MCF 10A (cell line): Measurements from ENCODE around the gene ANKAR. TPM values are rescaled to one million over a fixed set of nuclear protein-coding genes. Genes with fewer than 3 reads are reported as not detected.

Experiments used
- BruUV-seq: library from RNA; stranded (reverse); fragments of 400-500 nt; replicated peaks from 2 replicates; lab custom pipeline; 2021; lab: Mats Ljungman, UMichigan
- CTCF ChIA-PET: fragments of 300-600 bp; sonication (Branson Sonifier 250); formaldehyde crosslinking; extraction: SDS; loops from one replicate; lab custom pipeline; 2021; ENCODE audit warnings: antibody characterized with exemption, inconsistent platforms; lab: Yijun Ruan, JAX
- POLR2A ChIA-PET: fragments of 300-600, 350-650 bp; sonication (Branson Sonifier 250); formaldehyde crosslinking; extraction: SDS; loops from one replicate; lab custom pipeline; 2020; ENCODE audit warnings: antibody characterized with exemption, inconsistent platforms; lab: Yijun Ruan, JAX
- DNase-seq: peaks from one replicate; pipeline ENCODE4 v3.0.0-alpha.2; 2018; ENCODE audit not compliant: unreplicated experiment
- H3K27ac Mint-ChIP-seq: one replicate; pipeline ENCODE4 v1.8.0; 2022; ENCODE audit warnings: mild to moderate bottlenecking, low read depth, mixed read lengths; ENCODE audit not compliant: unreplicated experiment
- H3K27me3 Mint-ChIP-seq: one replicate; pipeline ENCODE4 v1.8.0; 2022; ENCODE audit warnings: mixed read lengths; ENCODE audit not compliant: insufficient read depth, unreplicated experiment
- H3K36me3 Mint-ChIP-seq: one replicate; pipeline ENCODE4 v1.8.0; 2022; ENCODE audit warnings: mild to moderate bottlenecking, moderate library complexity, mixed read lengths; ENCODE audit not compliant: insufficient read depth, unreplicated experiment
- H3K4me1 Mint-ChIP-seq: one replicate; pipeline ENCODE4 v1.8.0; 2022; ENCODE audit warnings: mixed read lengths; ENCODE audit not compliant: insufficient read depth, unreplicated experiment
- H3K4me3 Mint-ChIP-seq: one replicate; pipeline ENCODE4 v1.8.0; 2022; ENCODE audit warnings: mild to moderate bottlenecking, moderate library complexity, mixed read lengths; ENCODE audit not compliant: unreplicated experiment
- H3K9me3 Mint-ChIP-seq: one replicate; pipeline ENCODE4 v1.8.0; 2022; ENCODE audit warnings: mixed read lengths; ENCODE audit not compliant: unreplicated experiment
- CTCF ChIP-seq: fragments of 200-600 bp; IDR thresholded peaks from one replicate; pipeline ENCODE4 v1.8.0; 2022; ENCODE audit warnings: antibody characterized with exemption, mild to moderate bottlenecking; ENCODE audit not compliant: unreplicated experiment
- intact Hi-C: fragments of 100-400 bp; cut with micrococcal nuclease; formaldehyde crosslinking; loops from 2 replicates; pipeline ENCODE4 v1.14.1; 2022
- total RNA-seq: library from RNA; stranded (reverse); gene quantifications from 2 replicates; pipeline ENCODE4 v1.2.3, GENCODE V29; 2022

Gene ANKAR
- total RNA-seq, 1 experiment from 2014 or later, result 4.6 TPM

GRCh38 chr2:189628817-189629530 is 45.5 kb upstream of the ANKAR start:
- Mint-ChIP-seq H3K27ac (no peak overlapping the region), H3K27me3 (no peaks in the 10 kb centered on the region), H3K4me1 (no peaks in the 10 kb centered on the region), H3K36me3 (no peaks in the 10 kb centered on the region), H3K4me3 (no peak overlapping the region), H3K9me3 (no peaks in the 10 kb centered on the region)
- intact Hi-C loops, result no loop called here
- BruUV-seq, result no TSS peak
- ChIA-PET POLR2A (interaction anchor here (0.6 to 1.2 kb wide), 4 partner anchors 14 to 447 kb away, joined by 3 read pairs; no protein-coding TSS in a partner anchor), CTCF (interaction anchor here (0.7 to 1.3 kb wide), 4 partner anchors 13 to 145 kb away, joined by 3 to 4 read pairs (median 3); no protein-coding TSS in a partner anchor)
- no peak for TF ChIP-seq CTCF
- no peak for DNase-seq

GRCh38 chr2:189629531-189630453 is 44.7 kb upstream of the ANKAR start:
- DNase-seq, result no peak
- Mint-ChIP-seq H3K27me3 (no peaks in the 10 kb centered on the region), H3K27ac (no peak overlapping the region), H3K4me1 (no peaks in the 10 kb centered on the region), H3K36me3 (no peaks in the 10 kb centered on the region), H3K4me3 (no peak overlapping the region), H3K9me3 (no peaks in the 10 kb centered on the region)
- CTCF ChIA-PET, result interaction anchor here (0.6 to 0.7 kb wide), 3 partner anchors 74 to 1329 kb away, joined by 3 to 4 read pairs (median 3); no protein-coding TSS in a partner anchor
- no TSS peak for BruUV-seq
- POLR2A ChIA-PET, result interaction anchor here (0.6 to 1.2 kb wide), 3 partner anchors 13 to 447 kb away, joined by 3 read pairs; no protein-coding TSS in a partner anchor
- TF ChIP-seq CTCF, result no peak
- intact Hi-C loops, result loop anchor here (5.0 kb wide), 1 partner anchor 162 kb away; no protein-coding TSS in a partner anchor

- H3K36me3 Mint-ChIP-seq, result no peaks in the 10 kb centered on the region
- H3K4me1 Mint-ChIP-seq, result no peaks in the 10 kb centered on the region
- intact Hi-C loops, result loop anchor here (5.0 kb wide), 1 partner anchor 165 kb away; no protein-coding TSS in a partner anchor
- CTCF ChIA-PET, result interaction anchor here (0.6 to 1.3 kb wide), 3 partner anchors 13 to 477 kb away, joined by 3 to 6 read pairs (median 3); no protein-coding TSS in a partner anchor
- BruUV-seq, result no TSS peak
- no peaks in the 10 kb centered on the region for H3K27me3 Mint-ChIP-seq
- no peaks in the 10 kb centered on the region for H3K9me3 Mint-ChIP-seq
- no peak for DNase-seq
- H3K27ac Mint-ChIP-seq, result no peak overlapping the region
- POLR2A ChIA-PET, result no interaction called here
- H3K4me3 Mint-ChIP-seq, result no peak overlapping the region
- no peak for TF ChIP-seq CTCF
Measured at GRCh38 chr2:189631849-189632248, 42.6 kb upstream of the ANKAR start.
